K562 (cell line): ENCODE data around the gene SMARCA4. TPM values are rescaled to one million over a fixed set of nuclear protein-coding genes. Genes with fewer than 3 reads are reported as not detected.

ENCODE experiments used
- BRD9 ChIP-seq: fragments of 450-650 bp; IDR thresholded peaks from 2 replicates; pipeline ENCODE4 v1.6.1; 2018; ENCODE audit warnings: low read depth; ENCODE audit not compliant: partially characterized antibody
- CBX8 ChIP-seq: fragments of 200-600 bp; sonication (generic); IDR thresholded peaks from 2 replicates; pipeline ENCODE4 v1.6.1; 2012; ENCODE audit warnings: borderline replicate concordance, mixed run types, low read depth, mild to moderate bottlenecking, moderate library complexity, mixed read lengths, low read length, control low read depth, inconsistent platforms; ENCODE audit not compliant: poor library complexity, severe bottlenecking; ENCODE audit errors: extremely low read depth
- EZH2 ChIP-seq: IDR thresholded peaks from 2 replicates; pipeline ENCODE4 v1.6.1; 2012; ENCODE audit warnings: low read depth, mild to moderate bottlenecking, inconsistent platforms, low read length, borderline replicate concordance
- GATA2 ChIP-seq: sonication (generic); formaldehyde crosslinking; IDR thresholded peaks from 2 replicates; pipeline ENCODE4 v1.4.0; 2020; ENCODE audit warnings: mild to moderate bottlenecking, missing genetic modification reagents
- HCFC1 ChIP-seq: IDR thresholded peaks from 2 replicates; pipeline ENCODE4 v1.6.1; 2012; ENCODE audit warnings: low read depth, low read length, improper control_type of control experiment
- MED1 ChIP-seq: sonication (generic); formaldehyde crosslinking; IDR thresholded peaks from 2 replicates; pipeline ENCODE4 v1.8.1; 2023; ENCODE audit warnings: missing genetic modification reagents, borderline replicate concordance
- PCBP1 ChIP-seq: fragments of 200-400 bp; formaldehyde crosslinking; IDR thresholded peaks from 2 replicates; pipeline ENCODE4 v1.6.1; 2018; ENCODE audit warnings: mild to moderate bottlenecking, low read depth, low read length; ENCODE audit not compliant: poor library complexity, severe bottlenecking
- PTRF ChIP-seq: fragments of 450-650 bp; IDR thresholded peaks from 2 replicates; pipeline ENCODE4 v1.6.1; 2016; ENCODE audit warnings: mild to moderate bottlenecking, missing genetic modification characterization, missing compliant biosample characterization
- TAF9B ChIP-seq: fragments of 450-650 bp; IDR thresholded peaks from 2 replicates; pipeline ENCODE4 v1.6.1; 2018; ENCODE audit warnings: mild to moderate bottlenecking; ENCODE audit not compliant: partially characterized antibody
- ZNF124 ChIP-seq: sonication (generic); formaldehyde crosslinking; IDR thresholded peaks from 2 replicates; pipeline ENCODE4 v1.8.1; 2022; ENCODE audit warnings: missing genetic modification reagents
- ZNF75A ChIP-seq: fragments of 450-650 bp; formaldehyde crosslinking; IDR thresholded peaks from 2 replicates; pipeline ENCODE4 v1.4.0; 2020; ENCODE audit warnings: mild to moderate bottlenecking
- polyA plus RNA-seq, 8 experiments: library from polyadenylated mRNA; depleted of rRNA in 4 of 8; stranded (reverse) in 5 of 8; unstranded in 3 of 8; fragments of >200 nt; fragmentation: Nextera tagmentation in 2 of 8; fragmentation: Illumina TruSeq in 1 of 8; extraction: Ambion mirVana in 2 of 8; extraction: Trizol in 1 of 8; gene quantifications; 2 replicates each; pipeline versions ENCODE4 v1.2.1 to v1.2.3, GENCODE V29; 2011 to 2014; ENCODE audit warnings: inconsistent platforms in 1 of 8, missing spikeins in 1 of 8
- total RNA-seq, 7 experiments: library from RNA; depleted of rRNA in 6 of 7; stranded (reverse); fragments of >200 nt in 6 of 7; fragmentation: Illumina TruSeq in 2 of 7; extraction: Trizol in 2 of 7; gene quantifications; 2 replicates each; pipeline versions ENCODE4 v1.2.1 to v1.2.3, GENCODE V29; 2011 to 2021; ENCODE audit warnings: low replicate concordance in 1 of 7
- TF ChIP-seq, protein P1 (sequence below): fragments of 450-650 bp; IDR thresholded peaks from 2 replicates; pipeline ENCODE4 v1.6.1; 2017; ENCODE audit warnings: antibody characterized with exemption, mild to moderate bottlenecking
- TF ChIP-seq, protein P2 (sequence below), 2 experiments: fragments of 150-350 bp in 1 of 2; IDR thresholded peaks; 2 replicates each; pipeline ENCODE4 v1.6.1; 2012 to 2016; ENCODE audit warnings: low read depth in 2 of 2, low read length in 2 of 2, mild to moderate bottlenecking in 1 of 2, moderate library complexity in 1 of 2
- TF ChIP-seq, protein P3 (sequence below), 2 experiments: fragments of 450-650 bp in 1 of 2; sonication (generic) in 1 of 2; formaldehyde crosslinking; conservative IDR thresholded peaks; 2 replicates each; pipeline versions ENCODE4 v1.4.0 to v1.8.1; 2020 to 2022; ENCODE audit warnings: mild to moderate bottlenecking in 1 of 2, missing genetic modification reagents in 1 of 2
- TF ChIP-seq, protein P4 (sequence below): fragments of 250-450 bp; sonication (Bioruptor Pico); IDR thresholded peaks from 2 replicates; pipeline ENCODE4 v1.5.0; 2021
- TF ChIP-seq, protein P5 (sequence below): fragments of 450-650 bp; IDR thresholded peaks from 2 replicates; pipeline ENCODE4 v1.6.1; 2016; ENCODE audit warnings: low read depth, mild to moderate bottlenecking, moderate library complexity

SMARCA4 gene
- total and polyA plus RNA-seq, 9 of the 15 experiments (the other 6 are each of a cell fraction or from before 2014, with no cell fraction given) = 19.3 to 207 (median 52.1) TPM

DNA sequence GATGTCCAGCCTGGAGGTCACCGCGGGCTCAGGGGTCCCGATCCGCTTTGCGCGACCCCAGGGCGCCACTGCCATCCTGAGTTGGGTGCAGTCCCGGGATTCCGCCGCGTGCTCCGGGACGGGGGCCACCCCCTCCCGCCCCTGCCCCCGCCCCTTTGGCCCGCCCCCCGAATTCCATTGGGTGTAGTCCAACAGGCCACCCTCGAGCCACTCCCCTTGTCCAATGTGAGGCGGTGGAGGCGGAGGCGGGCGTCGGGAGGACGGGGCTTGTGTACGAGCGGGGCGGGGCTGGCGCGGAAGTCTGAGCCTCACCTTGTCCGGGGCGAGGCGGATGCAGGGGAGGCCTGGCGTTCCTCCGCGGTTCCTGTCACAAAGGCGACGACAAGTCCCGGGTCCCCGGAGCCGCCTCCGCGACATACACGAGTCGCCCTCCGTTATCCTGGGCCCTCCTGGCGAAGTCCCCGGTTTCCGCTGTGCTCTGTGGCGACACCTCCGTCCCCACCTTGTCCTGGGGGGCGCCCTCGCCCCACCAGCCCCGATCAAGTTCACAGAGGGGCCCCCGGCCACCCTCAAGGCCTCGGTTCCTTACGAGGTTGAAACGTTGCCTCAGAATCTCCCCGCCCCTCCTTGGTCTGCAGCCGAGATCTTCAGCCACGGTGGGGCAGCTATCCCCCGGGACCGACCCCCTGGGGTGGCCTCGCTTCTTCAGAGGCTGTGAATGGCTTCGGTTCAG is 129.6 kb downstream of the SMARCA4 start (continued):
- TF ChIP-seq, protein P1, sequence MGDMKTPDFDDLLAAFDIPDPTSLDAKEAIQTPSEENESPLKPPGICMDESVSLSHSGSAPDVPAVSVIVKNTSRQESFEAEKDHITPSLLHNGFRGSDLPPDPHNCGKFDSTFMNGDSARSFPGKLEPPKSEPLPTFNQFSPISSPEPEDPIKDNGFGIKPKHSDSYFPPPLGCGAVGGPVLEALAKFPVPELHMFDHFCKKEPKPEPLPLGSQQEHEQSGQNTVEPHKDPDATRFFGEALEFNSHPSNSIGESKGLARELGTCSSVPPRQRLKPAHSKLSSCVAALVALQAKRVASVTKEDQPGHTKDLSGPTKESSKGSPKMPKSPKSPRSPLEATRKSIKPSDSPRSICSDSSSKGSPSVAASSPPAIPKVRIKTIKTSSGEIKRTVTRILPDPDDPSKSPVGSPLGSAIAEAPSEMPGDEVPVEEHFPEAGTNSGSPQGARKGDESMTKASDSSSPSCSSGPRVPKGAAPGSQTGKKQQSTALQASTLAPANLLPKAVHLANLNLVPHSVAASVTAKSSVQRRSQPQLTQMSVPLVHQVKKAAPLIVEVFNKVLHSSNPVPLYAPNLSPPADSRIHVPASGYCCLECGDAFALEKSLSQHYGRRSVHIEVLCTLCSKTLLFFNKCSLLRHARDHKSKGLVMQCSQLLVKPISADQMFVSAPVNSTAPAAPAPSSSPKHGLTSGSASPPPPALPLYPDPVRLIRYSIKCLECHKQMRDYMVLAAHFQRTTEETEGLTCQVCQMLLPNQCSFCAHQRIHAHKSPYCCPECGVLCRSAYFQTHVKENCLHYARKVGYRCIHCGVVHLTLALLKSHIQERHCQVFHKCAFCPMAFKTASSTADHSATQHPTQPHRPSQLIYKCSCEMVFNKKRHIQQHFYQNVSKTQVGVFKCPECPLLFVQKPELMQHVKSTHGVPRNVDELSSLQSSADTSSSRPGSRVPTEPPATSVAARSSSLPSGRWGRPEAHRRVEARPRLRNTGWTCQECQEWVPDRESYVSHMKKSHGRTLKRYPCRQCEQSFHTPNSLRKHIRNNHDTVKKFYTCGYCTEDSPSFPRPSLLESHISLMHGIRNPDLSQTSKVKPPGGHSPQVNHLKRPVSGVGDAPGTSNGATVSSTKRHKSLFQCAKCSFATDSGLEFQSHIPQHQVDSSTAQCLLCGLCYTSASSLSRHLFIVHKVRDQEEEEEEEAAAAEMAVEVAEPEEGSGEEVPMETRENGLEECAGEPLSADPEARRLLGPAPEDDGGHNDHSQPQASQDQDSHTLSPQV = 0 out of 2 replicates have a peak, but pooled peaks have one; percentile 11
- TF ChIP-seq, protein P2, sequence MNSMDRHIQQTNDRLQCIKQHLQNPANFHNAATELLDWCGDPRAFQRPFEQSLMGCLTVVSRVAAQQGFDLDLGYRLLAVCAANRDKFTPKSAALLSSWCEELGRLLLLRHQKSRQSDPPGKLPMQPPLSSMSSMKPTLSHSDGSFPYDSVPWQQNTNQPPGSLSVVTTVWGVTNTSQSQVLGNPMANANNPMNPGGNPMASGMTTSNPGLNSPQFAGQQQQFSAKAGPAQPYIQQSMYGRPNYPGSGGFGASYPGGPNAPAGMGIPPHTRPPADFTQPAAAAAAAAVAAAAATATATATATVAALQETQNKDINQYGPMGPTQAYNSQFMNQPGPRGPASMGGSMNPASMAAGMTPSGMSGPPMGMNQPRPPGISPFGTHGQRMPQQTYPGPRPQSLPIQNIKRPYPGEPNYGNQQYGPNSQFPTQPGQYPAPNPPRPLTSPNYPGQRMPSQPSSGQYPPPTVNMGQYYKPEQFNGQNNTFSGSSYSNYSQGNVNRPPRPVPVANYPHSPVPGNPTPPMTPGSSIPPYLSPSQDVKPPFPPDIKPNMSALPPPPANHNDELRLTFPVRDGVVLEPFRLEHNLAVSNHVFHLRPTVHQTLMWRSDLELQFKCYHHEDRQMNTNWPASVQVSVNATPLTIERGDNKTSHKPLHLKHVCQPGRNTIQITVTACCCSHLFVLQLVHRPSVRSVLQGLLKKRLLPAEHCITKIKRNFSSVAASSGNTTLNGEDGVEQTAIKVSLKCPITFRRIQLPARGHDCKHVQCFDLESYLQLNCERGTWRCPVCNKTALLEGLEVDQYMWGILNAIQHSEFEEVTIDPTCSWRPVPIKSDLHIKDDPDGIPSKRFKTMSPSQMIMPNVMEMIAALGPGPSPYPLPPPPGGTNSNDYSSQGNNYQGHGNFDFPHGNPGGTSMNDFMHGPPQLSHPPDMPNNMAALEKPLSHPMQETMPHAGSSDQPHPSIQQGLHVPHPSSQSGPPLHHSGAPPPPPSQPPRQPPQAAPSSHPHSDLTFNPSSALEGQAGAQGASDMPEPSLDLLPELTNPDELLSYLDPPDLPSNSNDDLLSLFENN (IDR thresholded peaks at IDR 0.05; ENCODE audit: low read depth in 2 of 2, low read length in 2 of 2) = no peak
- TF ChIP-seq MED1 (CRISPR knock-in tag) (peak; percentile 86), CBX8 (no peak), ZNF75A (no peak), PTRF (no peak), ZNF124 (CRISPR knock-in tag) (no peak), PCBP1 (no peak), TAF9B (peak; percentile 55), HCFC1 (no peak; the same call in 1 of the 2 replicates), EZH2 (no peak), BRD9 (no peak), GATA2 (no peak)
- TF ChIP-seq, protein P3, sequence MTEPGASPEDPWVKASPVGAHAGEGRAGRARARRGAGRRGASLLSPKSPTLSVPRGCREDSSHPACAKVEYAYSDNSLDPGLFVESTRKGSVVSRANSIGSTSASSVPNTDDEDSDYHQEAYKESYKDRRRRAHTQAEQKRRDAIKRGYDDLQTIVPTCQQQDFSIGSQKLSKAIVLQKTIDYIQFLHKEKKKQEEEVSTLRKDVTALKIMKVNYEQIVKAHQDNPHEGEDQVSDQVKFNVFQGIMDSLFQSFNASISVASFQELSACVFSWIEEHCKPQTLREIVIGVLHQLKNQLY (CRISPR knock-in tag; conservative IDR thresholded peaks at IDR 0.05) = no peak
- TF ChIP-seq, protein P4, sequence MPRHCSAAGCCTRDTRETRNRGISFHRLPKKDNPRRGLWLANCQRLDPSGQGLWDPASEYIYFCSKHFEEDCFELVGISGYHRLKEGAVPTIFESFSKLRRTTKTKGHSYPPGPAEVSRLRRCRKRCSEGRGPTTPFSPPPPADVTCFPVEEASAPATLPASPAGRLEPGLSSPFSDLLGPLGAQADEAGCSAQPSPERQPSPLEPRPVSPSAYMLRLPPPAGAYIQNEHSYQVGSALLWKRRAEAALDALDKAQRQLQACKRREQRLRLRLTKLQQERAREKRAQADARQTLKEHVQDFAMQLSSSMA = no peak
- TF ChIP-seq, protein P5, sequence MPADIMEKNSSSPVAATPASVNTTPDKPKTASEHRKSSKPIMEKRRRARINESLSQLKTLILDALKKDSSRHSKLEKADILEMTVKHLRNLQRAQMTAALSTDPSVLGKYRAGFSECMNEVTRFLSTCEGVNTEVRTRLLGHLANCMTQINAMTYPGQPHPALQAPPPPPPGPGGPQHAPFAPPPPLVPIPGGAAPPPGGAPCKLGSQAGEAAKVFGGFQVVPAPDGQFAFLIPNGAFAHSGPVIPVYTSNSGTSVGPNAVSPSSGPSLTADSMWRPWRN = no peak
